IMR-90 (cell line): ENCODE data around the gene NDUFA3. TPM values are rescaled to one million over a fixed set of nuclear protein-coding genes. Genes with fewer than 3 reads are reported as not detected.

Experiments
- ATAC-seq: fragments of 200-7000 bp; cut with Tn5 transposase; 2 replicates; pipeline ENCODE4 v1.9.1; 2020; ENCODE audit warnings: low read depth, mild to moderate bottlenecking, moderate library complexity
- BruUV-seq: library from RNA; stranded (reverse); fragments of 400-500 nt; replicated peaks from 2 replicates; lab custom pipeline; 2021; lab: Mats Ljungman, UMichigan
- CTCF ChIA-PET: fragments of 300-600 bp; formaldehyde crosslinking; extraction: SDS; loops from one replicate; lab custom pipeline; 2021; ENCODE audit warnings: antibody characterized with exemption; lab: Yijun Ruan, JAX
- POLR2A ChIA-PET: fragments of 300-600 bp; sonication (Branson Sonifier 250); formaldehyde crosslinking; loops from one replicate; lab custom pipeline; 2022; ENCODE audit warnings: antibody characterized with exemption; ENCODE audit not compliant: unreplicated experiment; lab: Charles Lee
- DNase-seq: peaks from one replicate; pipeline ENCODE4 v3.0.0; 2013
- H2AFZ ChIP-seq: replicated peaks from 2 replicates; pipeline ENCODE3; 2013; ENCODE audit warnings: low read length, mild to moderate bottlenecking; ENCODE audit not compliant: poor library complexity
- H2AK5ac ChIP-seq: 2 replicates; pipeline ENCODE4 v1.6.1; 2013; ENCODE audit warnings: low read depth, low read length, inconsistent platforms
- H2AK9ac ChIP-seq: replicated peaks from 2 replicates; pipeline ENCODE3; 2013; ENCODE audit warnings: mild to moderate bottlenecking, low read depth, low read length, moderate library complexity; ENCODE audit not compliant: poor library complexity
- H2BK120ac ChIP-seq: 2 replicates; pipeline ENCODE4 v1.6.1; 2013; ENCODE audit warnings: low read depth, low read length, inconsistent platforms
- H2BK15ac ChIP-seq: 3 replicates; pipeline ENCODE4 v1.6.1; 2013; ENCODE audit warnings: low read depth, low read length, inconsistent platforms
- H2BK20ac ChIP-seq: 2 replicates; pipeline ENCODE4 v1.6.1; 2013; ENCODE audit warnings: low read depth, mild to moderate bottlenecking, inconsistent platforms, low read length, moderate library complexity
- H2BK5ac ChIP-seq: 2 replicates; pipeline ENCODE4 v1.6.1; 2013; ENCODE audit warnings: mild to moderate bottlenecking, low read depth, low read length, inconsistent platforms; ENCODE audit not compliant: poor library complexity, severe bottlenecking
- H3K14ac ChIP-seq: replicated peaks from 2 replicates; pipeline ENCODE4 v1.6.1; 2013; ENCODE audit warnings: low read depth, low read length, inconsistent platforms
- H3K18ac ChIP-seq: 2 replicates; pipeline ENCODE4 v1.6.1; 2013; ENCODE audit warnings: low read depth, low read length, control low read depth
- H3K23ac ChIP-seq: 2 replicates; pipeline ENCODE4 v1.6.1; 2013; ENCODE audit warnings: low read depth, low read length, inconsistent platforms
- H3K27ac ChIP-seq: 2 replicates; pipeline ENCODE4 v1.5.1; 2013; ENCODE audit warnings: mild to moderate bottlenecking, control low read depth, low read length; ENCODE audit not compliant: insufficient read depth
- H3K27me3 ChIP-seq: 2 replicates; pipeline ENCODE4 v1.6.1; 2013; ENCODE audit warnings: low read length; ENCODE audit not compliant: control insufficient read depth, insufficient read depth
- H3K36me3 ChIP-seq: 2 replicates; pipeline ENCODE4 v1.6.1; 2013; ENCODE audit warnings: low read length, mixed read lengths; ENCODE audit not compliant: control insufficient read depth, insufficient read depth
- H3K4ac ChIP-seq: 2 replicates; pipeline ENCODE4 v1.6.1; 2013; ENCODE audit warnings: low read depth, low read length, inconsistent platforms
- H3K4me1 ChIP-seq: 2 replicates; pipeline ENCODE4 v1.6.1; 2013; ENCODE audit warnings: low read length, mixed read lengths; ENCODE audit not compliant: control insufficient read depth, insufficient read depth
- H3K4me2 ChIP-seq: 2 replicates; pipeline ENCODE4 v1.6.1; 2013; ENCODE audit warnings: low read depth, mild to moderate bottlenecking, control low read depth, low read length, moderate library complexity
- H3K4me3 ChIP-seq: 2 replicates; pipeline ENCODE4 v1.5.1; 2013; ENCODE audit warnings: low read depth, mild to moderate bottlenecking, control low read depth, low read length, moderate library complexity; ENCODE audit not compliant: insufficient read depth
- H3K56ac ChIP-seq: 2 replicates; pipeline ENCODE4 v1.6.1; 2013; ENCODE audit warnings: low read length, inconsistent platforms; ENCODE audit not compliant: insufficient read depth; ENCODE audit errors: extremely low read depth
- H3K79me1 ChIP-seq, 2 experiments: 2 replicates each; pipeline ENCODE4 v1.6.1; 2013; ENCODE audit warnings: low read length in 2 of 2, inconsistent platforms in 1 of 2, low read depth in 1 of 2
- H3K9ac ChIP-seq: 2 replicates; pipeline ENCODE4 v1.6.1; 2013; ENCODE audit warnings: low read depth, low read length, control low read depth
- H3K9me1 ChIP-seq: 2 replicates; pipeline ENCODE4 v1.6.1; 2013; ENCODE audit warnings: low read length, inconsistent platforms; ENCODE audit not compliant: insufficient read depth
- H3K9me3 ChIP-seq: 2 replicates; pipeline ENCODE4 v1.6.1; 2013; ENCODE audit warnings: low read length; ENCODE audit not compliant: control insufficient read depth, insufficient read depth
- H4K20me1 ChIP-seq: 2 replicates; pipeline ENCODE4 v1.6.1; 2013; ENCODE audit warnings: low read length, inconsistent platforms; ENCODE audit not compliant: insufficient read depth
- H4K5ac ChIP-seq: 2 replicates; pipeline ENCODE4 v1.6.1; 2013; ENCODE audit warnings: mild to moderate bottlenecking, low read depth, low read length, control low read depth
- H4K8ac ChIP-seq, 2 experiments: 2 replicates each; pipeline ENCODE4 v1.6.1; 2013; ENCODE audit warnings: low read depth in 2 of 2, low read length in 2 of 2, control low read depth in 1 of 2, inconsistent platforms in 1 of 2
- H4K91ac ChIP-seq: 2 replicates; pipeline ENCODE4 v1.6.1; 2013; ENCODE audit warnings: low read depth, low read length, inconsistent platforms; ENCODE audit not compliant: insufficient read depth
- CEBPB ChIP-seq: IDR thresholded peaks from 2 replicates; pipeline ENCODE4 v1.6.1; 2012; ENCODE audit warnings: low read depth, low read length, improper control_type of control experiment
- CHD1 ChIP-seq: IDR thresholded peaks from 2 replicates; pipeline ENCODE4 v1.6.1; 2012; ENCODE audit warnings: low read depth, low read length, improper control_type of control experiment
- CTCF ChIP-seq: conservative IDR thresholded peaks from 2 replicates; pipeline ENCODE4 v1.5.1; 2012; ENCODE audit warnings: mild to moderate bottlenecking, low read depth, low read length, improper control_type of control experiment
- ELK1 ChIP-seq: fragments of 150-350 bp; IDR thresholded peaks from 2 replicates; pipeline ENCODE4 v1.6.1; 2016; ENCODE audit warnings: low read depth, mild to moderate bottlenecking, low read length, moderate library complexity, borderline replicate concordance
- MAFK ChIP-seq: IDR thresholded peaks from 2 replicates; pipeline ENCODE4 v1.6.1; 2012; ENCODE audit warnings: low read depth, low read length, improper control_type of control experiment
- MAZ ChIP-seq: IDR thresholded peaks from 2 replicates; pipeline ENCODE4 v1.6.1; 2012; ENCODE audit warnings: low read depth, mild to moderate bottlenecking, low read length, improper control_type of control experiment, moderate library complexity, borderline replicate concordance
- MXI1 ChIP-seq: IDR thresholded peaks from 2 replicates; pipeline ENCODE4 v1.6.1; 2012; ENCODE audit warnings: low read depth, mild to moderate bottlenecking, low read length, moderate library complexity, borderline replicate concordance
- NFE2L2 ChIP-seq: fragments of 150-350 bp; IDR thresholded peaks from 2 replicates; pipeline ENCODE4 v1.6.1; 2016; ENCODE audit warnings: low read depth, mild to moderate bottlenecking, low read length
- POLR2A ChIP-seq: IDR thresholded peaks from 2 replicates; pipeline ENCODE4 v1.6.1; 2012; ENCODE audit warnings: mild to moderate bottlenecking, low read depth, low read length
- RAD21 ChIP-seq: IDR thresholded peaks from 2 replicates; pipeline ENCODE4 v1.6.1; 2012; ENCODE audit warnings: low read length, improper control_type of control experiment
- RFX5 ChIP-seq: IDR thresholded peaks from 2 replicates; pipeline ENCODE4 v1.8.0; 2012; ENCODE audit warnings: low read depth, mild to moderate bottlenecking, low read length, moderate library complexity
- SMC3 ChIP-seq: fragments of 150-350 bp; IDR thresholded peaks from 2 replicates; pipeline ENCODE4 v1.6.1; 2016; ENCODE audit warnings: low read depth, mild to moderate bottlenecking, antibody characterized with exemption, low read length, moderate library complexity
- USF2 ChIP-seq: fragments of 150-350 bp; IDR thresholded peaks from 2 replicates; pipeline ENCODE4 v1.6.1; 2017; ENCODE audit warnings: mild to moderate bottlenecking, antibody characterized with exemption, low read length, low read depth
- WGBS, 2 experiments: methylation state at CpG; one replicate each; pipeline versions ENCODE4 v1.1.5 to v1.1.7; 2013; ENCODE audit warnings: missing lambda C conversion rate in 2 of 2; ENCODE audit not compliant: insufficient read length in 1 of 2; ENCODE audit errors: extremely low coverage in 2 of 2; 5-methylcytosine and 5-hydroxymethylcytosine counted together
- dilution Hi-C: fragments of 300-500 bp; cut with HindIII; formaldehyde crosslinking; loops from one replicate; pipeline ENCODE4 v1.14.3; 2018; ENCODE audit warnings: low sequenced_read_pairs; ENCODE audit not compliant: unreplicated experiment
- in situ Hi-C: fragments of 300-500 bp; cut with MboI; formaldehyde crosslinking; loops from 3 replicates; pipeline ENCODE4 v1.14.3; 2019; ENCODE audit warnings: low sequenced_read_pairs, inconsistent platforms, mixed read lengths
- intact Hi-C: fragments of 100-400 bp; cut with micrococcal nuclease; formaldehyde crosslinking; loops from 2 replicates; pipeline ENCODE4 v1.10.0; 2022
- polyA plus RNA-seq, 3 experiments: library from polyadenylated mRNA; depleted of rRNA; stranded (reverse); fragments of >200 nt; gene quantifications; 2 replicates each; pipeline ENCODE4 v1.2.3, GENCODE V29; 2012; ENCODE audit warnings: low replicate concordance in 1 of 3
- total RNA-seq: library from RNA; depleted of rRNA; stranded (reverse); fragments of >200 nt; gene quantifications from 2 replicates; pipeline ENCODE4 v1.2.3, GENCODE V29; 2012

Gene NDUFA3
- total and polyA plus RNA-seq, 2 of the 4 experiments (the other 2 are of a cell fraction) = 7.9 to 85.0 TPM

GRCh38 chr19:54099190-54099902, 3.3 kb upstream of the NDUFA3 start:
- Histone ChIP-seq H4K20me1 (no peaks in the 10 kb centered on the region), H4K5ac (no peak overlapping the region), H3K27me3 (peaks cover 3% of the 10 kb centered on the region; the same call in 1 of the 2 replicates), H3K9me3 (no peaks in the 10 kb centered on the region), H4K91ac (no peak overlapping the region), H2BK20ac (no peak overlapping the region), H2AFZ (no peak overlapping the region), H3K4me1 (peaks cover 6% of the 10 kb centered on the region), H3K4me3 (no peak overlapping the region), H2BK120ac (no peak overlapping the region), H3K79me1 (peaks cover 4 to 13% of the 10 kb centered on the region in 2 experiments), H3K4ac (no peak overlapping the region), H3K56ac (no peak overlapping the region), H3K14ac (no peak overlapping the region), H3K9me1 (no peaks in the 10 kb centered on the region), H2BK15ac (no peak overlapping the region), H2AK9ac (no peak overlapping the region), H3K18ac (no peak overlapping the region), H3K4me2 (no peak overlapping the region), H3K23ac (no peak overlapping the region), H2AK5ac (no peak overlapping the region), H3K9ac (no peak overlapping the region), H2BK5ac (no peak overlapping the region), H3K27ac (no peak overlapping the region), H4K8ac (no peak overlapping the region), H3K36me3 (no peaks in the 10 kb centered on the region)
- DNase-seq (no peak), ATAC-seq (no peak)
- dilution Hi-C loops = no loop called here
- no CpG with 5 or more reads among the region's 12 CpGs for whole genome bisulfite sequencing, 2 experiments
- CTCF ChIA-PET = interaction anchor here (0.7 kb wide), 1 partner anchor 128 kb away, joined by 3 read pairs; no protein-coding TSS in a partner anchor
- POLR2A ChIA-PET = no interaction called here
- intact Hi-C loops = loop anchor here (5.0 to 10.0 kb wide), 2 partner anchors 292 to 765 kb away; partner anchors contain the start of gene ZNF845
- no TSS peak for BruUV-seq
- TF ChIP-seq CHD1 (no peak), NFE2L2 (no peak), CEBPB (no peak), SMC3 (no peak), POLR2A (no peak), RFX5 (no peak), MXI1 (no peak), MAZ (no peak), MAFK (no peak), CTCF (no peak), ELK1 (no peak), RAD21 (no peak), USF2 (no peak)
- in situ Hi-C loops = no loop called here
